SH-SY5Y (cell line): ENCODE data around the gene COBL.

ENCODE experiments used
- GATA2 ChIP-seq: IDR thresholded peaks from 2 replicates; pipeline ENCODE4 v1.6.1; 2011; ENCODE audit warnings: mild to moderate bottlenecking, low read depth, low read length
- GATA3 ChIP-seq: IDR thresholded peaks from 2 replicates; pipeline ENCODE4 v1.6.1; 2011; ENCODE audit warnings: low read depth, mild to moderate bottlenecking, low read length, moderate library complexity

The COBL gene

GRCh38 chr7:51303142-51303525 lies 13.5 kb downstream of the COBL start:
- TF ChIP-seq GATA3: no peak
- TF ChIP-seq GATA2: no peak

GRCh38 chr7:51301806-51302205 lies 14.8 kb downstream of the COBL start:
- no peak for TF ChIP-seq GATA2
- TF ChIP-seq GATA3: no peak

GRCh38 chr7:51300762-51301674 lies 15.6 kb downstream of the COBL start:
- TF ChIP-seq GATA2: no peak
- no peak for TF ChIP-seq GATA3

DNA sequence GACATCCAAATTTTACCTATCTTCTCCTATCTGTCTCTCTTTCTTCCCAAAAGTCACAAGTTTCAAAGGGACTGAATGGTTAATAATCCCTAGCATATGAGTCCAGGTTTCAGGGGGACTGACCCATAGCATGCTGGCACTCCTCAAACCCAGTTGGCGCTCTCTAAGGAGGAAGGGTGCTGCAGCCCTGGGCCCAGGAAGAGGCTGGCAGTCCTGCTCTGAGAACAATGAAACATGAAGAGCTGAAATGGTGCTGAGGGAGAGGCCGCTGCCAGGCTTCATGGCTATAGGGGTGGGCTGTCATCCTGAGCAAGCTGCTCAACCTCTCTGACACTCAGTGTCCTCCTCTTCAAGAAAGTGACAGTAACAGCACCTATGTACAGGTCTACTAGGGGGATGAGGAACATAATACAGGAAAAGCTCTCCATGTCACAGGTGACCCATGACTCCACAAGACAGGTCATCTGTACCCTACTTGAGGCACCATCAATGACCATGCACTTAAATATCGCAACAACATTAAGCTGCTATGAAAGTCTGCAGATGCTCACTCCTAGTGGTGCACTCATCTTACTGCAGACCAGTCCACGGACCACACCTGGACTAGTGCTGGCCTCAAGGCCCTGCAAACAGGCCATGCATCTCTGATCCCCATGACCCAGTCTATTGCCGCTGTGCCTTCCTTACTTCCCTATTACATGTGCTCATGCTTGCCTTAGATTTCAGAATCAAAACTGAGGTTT lies 17.0 kb downstream of the COBL start:
- TF ChIP-seq GATA3: no peak
- TF ChIP-seq GATA2: no peak

GRCh38 chr7:51298912-51299311 lies 17.7 kb downstream of the COBL start:
- TF ChIP-seq GATA2 (no peak), GATA3 (no peak)

DNA sequence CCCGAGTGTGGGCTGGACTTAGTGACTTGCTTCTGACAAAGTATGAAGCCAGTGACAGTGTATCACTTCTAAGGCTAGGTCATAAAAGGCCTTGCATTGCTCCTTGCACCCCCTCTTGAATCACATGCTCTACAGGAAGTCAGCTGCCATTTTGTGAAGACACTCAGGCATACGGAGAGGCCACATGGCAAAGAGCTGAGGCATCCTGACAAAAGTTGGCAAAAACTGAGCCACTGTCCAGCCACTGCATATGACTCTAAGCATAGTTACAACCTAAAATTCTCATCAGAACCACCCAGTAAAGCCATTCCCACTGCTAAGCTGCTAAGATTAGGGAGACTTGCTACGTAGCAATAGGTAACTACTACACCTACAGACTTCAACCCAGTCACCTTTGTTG lies 18.6 kb downstream of the COBL start:
- TF ChIP-seq GATA2 (no peak), GATA3 (no peak)

DNA sequence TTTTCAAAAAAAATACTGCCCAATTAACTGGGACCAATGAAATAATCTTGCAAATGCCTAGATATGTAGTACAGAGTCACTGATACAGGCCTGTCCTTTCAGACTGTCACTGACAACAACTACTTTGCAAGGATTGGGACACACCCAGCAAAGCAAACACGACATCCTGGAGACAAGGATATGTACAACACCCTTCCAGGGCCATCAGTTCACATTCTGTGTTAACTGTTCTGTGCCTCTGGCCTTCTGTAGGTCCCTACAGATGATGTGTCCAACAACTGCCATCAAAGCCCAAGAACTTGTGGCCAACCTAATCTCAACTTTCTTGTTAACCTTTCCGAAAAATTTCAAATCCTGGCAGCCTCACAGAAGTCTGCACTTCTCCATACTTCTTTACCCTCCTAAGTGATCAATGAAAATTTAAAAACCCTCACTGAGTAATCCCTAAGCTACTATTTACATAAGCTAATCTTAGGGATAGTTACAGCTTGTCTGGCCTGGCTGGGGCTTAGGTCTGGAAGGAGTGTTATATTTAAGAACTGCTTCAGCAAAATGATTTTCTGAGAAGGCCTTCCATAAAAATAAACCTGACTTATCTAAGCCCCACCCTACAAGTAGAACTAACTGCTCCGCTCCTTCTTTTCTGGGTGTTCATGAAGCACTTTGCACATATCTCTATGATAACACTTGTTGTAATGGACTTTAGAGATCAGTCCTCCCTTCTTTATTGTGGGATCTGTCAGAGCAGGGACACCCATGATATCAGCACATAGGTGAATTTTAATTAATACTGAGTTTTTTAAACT lies 21.0 kb downstream of the COBL start:
- TF ChIP-seq GATA3 (no peak), GATA2 (no peak)

DNA sequence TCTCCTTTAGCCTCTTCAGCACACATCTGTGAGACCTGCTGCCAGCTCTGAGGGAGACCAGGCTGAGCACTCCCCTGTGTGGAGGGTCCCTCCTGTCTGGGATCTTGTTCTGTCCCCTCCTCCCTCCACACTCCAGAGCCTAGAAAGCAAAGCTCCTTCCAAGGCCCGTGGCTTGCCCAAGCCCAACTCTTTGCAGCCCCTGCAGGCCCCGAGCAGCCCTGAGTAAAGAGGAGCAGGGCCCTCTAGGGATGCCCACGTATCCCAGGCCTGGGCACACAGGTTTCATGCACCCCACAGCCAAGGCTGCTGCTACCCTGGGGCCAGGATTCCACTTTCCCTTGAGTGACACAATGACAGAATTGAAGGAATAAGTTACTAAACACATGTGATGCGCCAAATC lies 24.0 kb downstream of the COBL start:
- TF ChIP-seq GATA3 (no peak), GATA2 (no peak)

DNA sequence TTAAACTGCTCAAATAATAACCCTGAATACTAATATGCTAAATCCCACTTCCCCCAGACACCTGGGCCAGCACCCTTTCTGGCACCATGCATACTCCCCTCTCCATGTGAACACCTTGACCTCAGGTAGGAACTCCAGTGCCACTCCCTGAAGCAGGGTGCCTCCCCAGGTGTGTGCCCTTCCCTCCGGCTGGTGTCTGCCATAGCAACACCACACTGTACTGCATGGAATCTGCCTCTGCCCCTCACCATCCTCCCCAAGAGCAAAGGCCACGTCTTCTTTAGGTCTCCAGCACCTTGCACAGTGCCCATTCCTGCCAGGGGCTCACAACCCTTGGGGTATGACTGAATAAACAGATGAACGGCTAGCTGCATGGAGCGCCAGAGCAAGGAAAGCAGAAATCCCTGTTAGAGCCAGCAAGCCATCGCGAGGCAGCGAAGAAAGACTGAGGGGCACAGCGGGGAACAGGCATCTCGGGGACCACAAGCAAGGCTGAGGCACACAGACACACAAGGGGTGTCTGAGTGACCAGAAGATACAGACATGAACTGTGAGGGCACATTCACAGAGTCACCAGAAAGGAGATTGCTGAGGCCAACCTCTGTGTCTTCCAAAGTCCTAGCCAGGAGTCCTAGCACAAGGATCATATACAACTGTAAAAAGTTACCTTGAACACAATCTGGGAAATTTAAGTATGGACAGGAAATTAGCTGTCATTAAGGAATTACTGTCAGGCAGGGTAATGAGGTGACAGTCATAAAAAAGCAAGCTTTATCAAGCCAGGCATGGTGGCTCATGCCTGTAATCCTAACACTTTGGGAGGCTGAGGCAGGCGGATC lies 25.7 kb downstream of the COBL start:
- no peak for TF ChIP-seq GATA3
- no peak for TF ChIP-seq GATA2

DNA sequence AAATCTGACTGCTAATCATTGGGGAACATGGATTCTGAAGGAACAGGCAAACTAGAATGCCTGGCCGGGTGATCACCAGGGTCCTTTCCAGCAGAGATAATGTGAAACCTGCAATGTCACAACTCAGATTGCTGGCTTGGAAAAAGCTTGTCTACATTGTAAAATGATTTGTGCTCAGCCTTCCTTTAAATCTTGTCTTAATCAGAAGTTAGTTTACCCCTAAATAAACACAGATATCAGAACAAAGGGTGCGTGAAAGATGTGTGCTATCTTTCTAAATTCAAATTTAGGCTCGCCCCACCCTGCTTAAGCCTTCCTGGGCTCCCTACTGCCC lies 26.3 kb downstream of the COBL start:
- TF ChIP-seq GATA2: no peak
- no peak for TF ChIP-seq GATA3

GRCh38 chr7:51289623-51290303 lies 26.8 kb downstream of the COBL start:
- no peak for TF ChIP-seq GATA2
- TF ChIP-seq GATA3: no peak

GRCh38 chr7:51288896-51289622 lies 27.6 kb downstream of the COBL start:
- no peak for TF ChIP-seq GATA2
- TF ChIP-seq GATA3: no peak
